HepG2 (cell line): ENCODE data around the gene MOV10L1. TPM values are rescaled to one million over a fixed set of nuclear protein-coding genes. Genes with fewer than 3 reads are reported as not detected.

Experiments
- CCAR2 ChIP-seq: fragments of 200-400 bp; formaldehyde crosslinking; optimal IDR thresholded peaks from 2 replicates; pipeline ENCODE3; 2018; ENCODE audit warnings: low read depth, mild to moderate bottlenecking, low read length, moderate library complexity
- CHD4 ChIP-seq: fragments of 200-600 bp; sonication (generic); IDR thresholded peaks from 2 replicates; pipeline ENCODE4 v1.7.0; 2017; ENCODE audit warnings: mild to moderate bottlenecking, low read length, borderline replicate concordance
- ETV5 ChIP-seq: IDR thresholded peaks from 2 replicates; pipeline ENCODE4 v1.6.1; 2018; ENCODE audit warnings: missing biosample characterization, missing genetic modification reagents, inconsistent platforms, borderline replicate concordance
- HNRNPK ChIP-seq: fragments of 200-400 bp; formaldehyde crosslinking; IDR thresholded peaks from 2 replicates; pipeline ENCODE4 v1.6.1; 2018; ENCODE audit warnings: low read length, low read depth, moderate library complexity, mild to moderate bottlenecking; ENCODE audit not compliant: poor library complexity, severe bottlenecking
- KAT7 ChIP-seq: IDR thresholded peaks from 2 replicates; pipeline ENCODE4 v1.6.1; 2018; ENCODE audit warnings: borderline replicate concordance, missing compliant biosample characterization
- MED13 ChIP-seq: sonication (generic); formaldehyde crosslinking; IDR thresholded peaks from 2 replicates; pipeline ENCODE4 v1.5.0; 2020; ENCODE audit warnings: missing genetic modification reagents
- NCOA5 ChIP-seq: sonication (generic); formaldehyde crosslinking; IDR thresholded peaks from 2 replicates; pipeline ENCODE4 v1.4.0; 2020; ENCODE audit warnings: missing genetic modification reagents
- NR2C2 ChIP-seq: sonication (generic); formaldehyde crosslinking; IDR thresholded peaks from 2 replicates; pipeline ENCODE4 v1.4.0; 2020; ENCODE audit warnings: missing genetic modification reagents, mild to moderate bottlenecking, moderate library complexity, borderline replicate concordance
- RBFOX2 ChIP-seq: fragments of 200-400 bp; formaldehyde crosslinking; IDR thresholded peaks from 2 replicates; pipeline ENCODE4 v1.6.1; 2017; ENCODE audit warnings: low read depth, mild to moderate bottlenecking, low read length
- RFXANK ChIP-seq: IDR thresholded peaks from 2 replicates; pipeline ENCODE4 v1.6.1; 2016
- SKI ChIP-seq: fragments of 450-650 bp; IDR thresholded peaks from one replicate; pipeline ENCODE4 v1.6.1; 2018; ENCODE audit warnings: mild to moderate bottlenecking; ENCODE audit not compliant: partially characterized antibody
- SOX13 ChIP-seq, 3 experiments: fragments of 450-650 bp in 1 of 3; sonication (generic) in 1 of 3; formaldehyde crosslinking in 1 of 3; IDR thresholded peaks in 2 of 3; conservative IDR thresholded peaks in 1 of 3; 2 replicates each; pipeline versions ENCODE4 v1.5.0 to v1.6.1; 2016 to 2020; ENCODE audit warnings: antibody characterized with exemption in 1 of 3, mild to moderate bottlenecking in 1 of 3, missing compliant biosample characterization in 1 of 3, missing genetic modification reagents in 1 of 3, moderate library complexity in 1 of 3
- THAP11 ChIP-seq: IDR thresholded peaks from 2 replicates; pipeline ENCODE4 v1.6.1; 2016; ENCODE audit warnings: missing biosample characterization, missing genetic modification reagents
- ZFP36L1 ChIP-seq: sonication (generic); formaldehyde crosslinking; IDR thresholded peaks from 2 replicates; pipeline ENCODE4 v1.8.0; 2022; ENCODE audit warnings: mild to moderate bottlenecking, missing genetic modification reagents, moderate library complexity
- ZFP91 ChIP-seq: sonication (generic); formaldehyde crosslinking; IDR thresholded peaks from 2 replicates; pipeline ENCODE4 v1.9.0; 2022; ENCODE audit warnings: missing genetic modification reagents, mild to moderate bottlenecking, borderline replicate concordance
- ZFX ChIP-seq: sonication (generic); formaldehyde crosslinking; IDR thresholded peaks from 2 replicates; pipeline ENCODE4 v1.4.0; 2020; ENCODE audit warnings: mild to moderate bottlenecking, low read depth, missing genetic modification reagents, moderate library complexity
- ZNF142 ChIP-seq: sonication (generic); formaldehyde crosslinking; IDR thresholded peaks from 2 replicates; pipeline ENCODE4 v1.4.0; 2020; ENCODE audit warnings: missing genetic modification reagents
- ZNF432 ChIP-seq: sonication (generic); formaldehyde crosslinking; IDR thresholded peaks from 2 replicates; pipeline ENCODE4 v1.5.0; 2020; ENCODE audit warnings: missing genetic modification reagents, mild to moderate bottlenecking, borderline replicate concordance
- polyA plus RNA-seq, 8 experiments: library from polyadenylated mRNA; depleted of rRNA in 3 of 8; stranded (reverse) in 7 of 8; unstranded in 1 of 8; fragments of >200 nt; fragmentation: Illumina TruSeq in 4 of 8; extraction: Trizol in 4 of 8; gene quantifications; 2 replicates each; pipeline versions ENCODE4 v1.2.1 to v1.2.3, GENCODE V29; 2011 to 2016; ENCODE audit warnings: low read depth in 4 of 8, missing spikeins in 1 of 8, mixed read lengths in 1 of 8; ENCODE audit not compliant: insufficient read depth in 1 of 8
- total RNA-seq, 5 experiments: library from RNA; depleted of rRNA; stranded (reverse); fragments of >200 nt; fragmentation: Illumina TruSeq; extraction: Trizol; gene quantifications; 2 replicates each; pipeline ENCODE4 v1.2.3, GENCODE V29; 2016; ENCODE audit warnings: low read depth in 1 of 5

Gene MOV10L1
- total and polyA plus RNA-seq, 2 of the 13 experiments (the other 11 are each of a cell fraction or from before 2014, with no cell fraction given) = 0.11 to 0.12 TPM

GRCh38 chr22:50171965-50172421, 82.2 kb downstream of the MOV10L1 start (continued):
- TF ChIP-seq SOX13 (IDR thresholded peaks at IDR 0.05) (no peak), SOX13 (CRISPR knock-in tag; conservative IDR thresholded peaks at IDR 0.05 in 1 of 2, IDR thresholded peaks at IDR 0.05 in 1 of 2) (peak in 1 of 2 experiments; percentile 11; a peak in 1 of 4 replicates), ZFP36L1 (CRISPR knock-in tag) (no peak), CCAR2 (no peak), MED13 (CRISPR knock-in tag) (no peak), ZFP91 (peak; percentile 62; the same call in 1 of the 2 replicates), RBFOX2 (0 out of 2 replicates have a peak, but pooled peaks have one; percentile 28), ZNF432 (CRISPR knock-in tag) (no peak), ZNF142 (CRISPR knock-in tag) (no peak), CHD4 (no peak), THAP11 (CRISPR knock-in tag) (no peak), SKI (peak; percentile 60), RFXANK (CRISPR knock-in tag) (no peak), HNRNPK (no peak), KAT7 (CRISPR knock-in tag) (no peak), NCOA5 (no peak), ZFX (CRISPR knock-in tag) (peak; percentile 81), ETV5 (peak; percentile 69), NR2C2 (CRISPR knock-in tag) (no peak)
